CD1c-positive myeloid dendritic cell (primary cell): Measurements from ENCODE around the gene SYT9.

ENCODE experiments used
- DNase-seq: peaks from one replicate; pipeline ENCODE4 v3.0.0-alpha.2; 2016; ENCODE audit errors: extremely low spot score

SYT9 gene

GRCh38 chr11:7423946-7424345 is 172.2 kb downstream of the SYT9 start:
- DNase-seq: no peak

DNA sequence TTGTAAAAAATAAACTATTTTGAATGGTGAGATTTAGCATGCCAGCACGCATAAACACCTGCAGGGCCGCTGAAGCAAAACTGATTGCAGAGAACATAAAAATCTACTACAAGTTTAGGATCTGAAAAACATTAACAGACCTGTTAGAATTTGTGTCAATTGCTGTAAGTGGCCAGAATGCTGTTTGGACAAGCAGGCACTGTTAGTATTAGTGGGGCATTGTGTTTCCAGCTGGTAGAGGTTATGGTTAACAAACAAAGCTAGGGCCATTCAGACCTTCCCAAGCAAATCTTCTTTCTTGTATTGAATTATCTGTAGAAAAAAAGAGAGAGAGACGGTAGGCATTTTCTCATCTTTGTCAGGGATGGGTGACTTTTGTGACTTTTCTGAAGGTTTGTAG is 176.0 kb downstream of the SYT9 start:
- no peak for DNase-seq

DNA sequence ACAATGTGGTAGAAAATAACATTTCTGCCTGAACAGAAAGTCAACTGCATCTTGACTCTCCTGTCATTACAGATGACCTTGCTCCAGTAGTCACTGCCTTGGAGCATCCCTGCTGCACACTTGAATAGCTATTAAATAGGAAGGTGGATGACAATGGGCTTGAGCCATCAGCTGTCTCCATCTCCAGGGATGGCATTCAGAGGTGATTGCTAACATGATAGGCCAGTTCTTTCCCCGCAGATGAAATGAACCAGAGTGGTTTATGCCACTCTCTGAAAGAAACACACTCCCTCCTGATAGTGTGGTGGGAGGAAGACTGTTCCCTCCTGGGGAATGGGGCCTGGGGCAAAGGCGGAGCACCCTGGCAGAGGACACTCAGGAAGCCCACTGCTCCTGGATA is 176.5 kb downstream of the SYT9 start:
- no peak for DNase-seq

DNA sequence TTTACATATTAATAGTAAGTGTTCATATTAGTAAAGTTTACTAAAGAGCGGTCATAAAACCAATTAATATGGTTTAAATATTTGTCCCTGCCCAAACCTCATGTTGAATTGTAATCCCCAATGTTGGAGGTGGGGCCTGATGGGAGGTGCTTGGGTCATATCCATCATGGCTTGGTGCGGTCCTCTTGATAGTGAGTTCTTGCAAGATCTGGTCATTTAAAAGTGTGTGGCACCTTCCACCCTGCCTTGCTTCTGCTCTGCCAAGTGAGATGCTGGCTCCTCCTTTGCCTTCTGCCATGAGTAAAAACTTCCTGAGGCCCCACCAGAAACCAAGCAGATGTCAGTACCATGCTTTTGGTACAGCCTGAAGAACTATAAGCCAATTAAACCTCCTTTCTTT is 178.8 kb downstream of the SYT9 start:
- DNase-seq: no peak

GRCh38 chr11:7435176-7435575 is 183.5 kb downstream of the SYT9 start:
- no peak for DNase-seq

GRCh38 chr11:7436146-7436545 is 184.4 kb downstream of the SYT9 start:
- no peak for DNase-seq

DNA sequence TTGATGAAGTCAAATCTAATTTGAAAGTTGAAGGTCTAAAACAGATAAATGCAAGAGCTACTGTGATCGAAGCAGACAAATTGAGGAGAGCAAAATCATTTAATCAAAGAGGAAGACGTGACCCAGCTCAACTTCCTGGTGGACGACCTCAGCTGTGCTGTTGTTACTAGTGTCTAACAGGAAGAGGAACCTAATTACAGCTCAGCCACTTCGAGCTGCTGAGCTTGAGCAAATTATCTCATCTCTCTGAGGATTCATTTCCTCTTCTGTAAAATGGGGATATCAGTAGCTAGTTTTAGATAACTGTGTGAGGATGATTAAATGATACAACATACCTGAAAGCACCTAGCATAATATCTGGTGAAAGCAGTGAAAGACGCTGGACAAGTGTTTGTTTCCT is 185.0 kb downstream of the SYT9 start:
- DNase-seq: peak; percentile 70

GRCh38 chr11:7437696-7438095 is 186.0 kb downstream of the SYT9 start:
- no peak for DNase-seq

DNA sequence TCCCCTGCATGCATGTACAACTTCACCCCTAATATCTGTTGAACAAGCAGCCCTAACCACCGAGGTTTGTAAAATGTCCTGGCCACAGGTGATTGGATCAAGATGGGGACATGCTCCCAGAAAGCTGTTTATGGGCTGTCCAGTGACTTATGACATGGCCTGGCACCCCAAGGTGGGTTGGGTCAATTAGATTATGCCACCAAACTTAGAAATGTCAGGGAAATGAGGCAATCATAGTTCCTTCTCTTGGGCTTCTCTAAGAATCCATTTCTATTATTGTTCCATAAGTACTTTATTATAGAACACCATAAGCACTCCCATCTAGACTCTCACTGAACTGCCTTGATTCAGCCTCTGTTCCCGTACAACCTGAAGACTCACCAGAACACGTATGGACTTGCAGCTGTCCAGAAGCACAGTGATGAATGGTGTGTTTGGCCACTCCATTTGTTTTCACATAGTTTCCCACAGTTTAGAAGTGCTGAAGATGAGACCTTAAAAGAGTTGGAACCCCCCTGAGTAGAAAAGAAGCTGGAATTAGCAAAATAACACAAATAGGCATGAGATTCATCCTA is 188.1 kb downstream of the SYT9 start:
- DNase-seq: peak; percentile 3

- peak; percentile 72 for DNase-seq
Observed at GRCh38 chr11:7442588-7443215, 191.0 kb downstream of the SYT9 start.

DNA sequence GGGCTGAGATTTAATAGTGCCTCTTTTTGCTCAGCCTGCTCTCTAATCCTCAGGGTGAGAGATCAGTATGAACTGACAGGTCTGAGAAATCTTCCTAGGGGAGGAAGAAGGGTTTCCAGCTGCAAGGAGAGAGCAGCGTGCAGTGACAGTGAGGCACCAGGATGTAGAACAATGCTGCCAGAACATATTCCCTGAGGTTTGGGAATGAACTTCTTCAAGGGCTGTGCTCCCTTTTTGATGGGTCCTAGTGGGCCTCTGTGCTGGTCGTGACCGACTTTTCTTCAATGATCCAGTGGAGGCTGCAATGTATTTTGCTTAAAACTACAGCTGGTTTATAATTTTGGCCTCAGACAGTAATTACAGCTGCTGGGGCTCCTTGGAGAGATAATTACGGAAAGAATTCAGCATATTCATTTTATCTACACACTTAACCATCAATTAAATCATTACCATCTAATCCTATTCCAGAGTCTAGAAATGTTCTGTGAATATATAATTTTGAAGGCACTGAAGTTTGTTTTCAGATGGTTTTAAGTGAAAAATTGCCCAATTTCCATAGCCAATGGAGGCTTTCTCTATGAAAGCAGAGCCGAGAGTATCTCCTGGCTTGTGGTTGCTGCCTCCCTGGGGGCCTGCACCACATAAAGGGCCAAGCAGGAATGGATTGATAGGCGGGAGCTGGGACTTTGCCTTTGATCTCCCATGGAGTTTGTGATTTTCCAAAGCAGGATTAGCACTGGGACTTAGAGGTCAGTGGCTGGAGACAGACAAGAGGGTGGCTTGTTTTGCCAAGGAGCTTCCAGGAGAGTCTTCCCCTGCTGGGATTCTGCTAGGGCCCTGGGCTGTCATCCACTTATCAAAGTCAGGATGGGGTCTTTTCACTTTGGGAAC is 192.6 kb downstream of the SYT9 start:
- no peak for DNase-seq

DNA sequence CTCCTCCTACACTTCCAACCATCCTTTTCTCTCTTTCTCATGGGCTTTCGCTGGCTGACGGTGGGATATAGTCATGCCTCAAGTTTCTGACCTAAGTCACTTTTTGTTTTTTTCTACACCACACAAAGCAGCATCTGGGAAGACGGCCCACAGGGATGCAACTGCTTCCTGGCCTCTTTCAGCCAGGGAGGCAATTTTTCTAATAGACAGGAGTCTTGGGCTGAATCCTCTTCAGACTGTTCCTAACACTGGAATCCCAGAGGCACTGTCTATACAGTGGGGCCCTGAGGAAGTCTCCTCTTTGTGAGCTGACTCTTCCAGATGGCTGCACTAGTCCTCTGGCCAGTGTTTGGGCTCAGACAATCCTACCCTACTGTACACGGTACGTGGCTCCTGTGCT is 193.9 kb downstream of the SYT9 start:
- DNase-seq: no peak

GRCh38 chr11:7448201-7448600 is 196.5 kb downstream of the SYT9 start:
- DNase-seq: no peak

- peak; percentile 23 for DNase-seq
Observed at GRCh38 chr11:7449211-7449840, 197.6 kb downstream of the SYT9 start.

- DNase-seq: no peak
Observed at GRCh38 chr11:7449841-7450214, 198.1 kb downstream of the SYT9 start.

DNA sequence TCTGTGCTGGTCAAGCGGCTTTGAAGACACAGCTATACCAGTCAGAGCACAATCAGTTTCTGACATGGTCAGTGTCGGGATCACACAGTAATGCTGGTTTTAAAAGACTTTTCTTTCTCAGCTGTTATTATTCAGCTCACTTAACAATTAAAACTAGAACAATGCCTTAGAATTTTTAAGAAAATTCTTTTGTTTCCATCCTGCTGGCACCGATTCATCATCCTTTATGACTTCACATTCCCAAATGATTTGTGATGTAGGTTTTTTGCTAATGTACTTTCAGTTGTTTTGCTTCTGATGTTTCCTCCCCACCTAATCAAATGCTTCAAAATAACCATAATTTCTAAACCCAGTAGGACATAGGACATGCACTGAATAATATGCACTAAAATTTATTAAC is 199.1 kb downstream of the SYT9 start:
- no peak for DNase-seq

DNA sequence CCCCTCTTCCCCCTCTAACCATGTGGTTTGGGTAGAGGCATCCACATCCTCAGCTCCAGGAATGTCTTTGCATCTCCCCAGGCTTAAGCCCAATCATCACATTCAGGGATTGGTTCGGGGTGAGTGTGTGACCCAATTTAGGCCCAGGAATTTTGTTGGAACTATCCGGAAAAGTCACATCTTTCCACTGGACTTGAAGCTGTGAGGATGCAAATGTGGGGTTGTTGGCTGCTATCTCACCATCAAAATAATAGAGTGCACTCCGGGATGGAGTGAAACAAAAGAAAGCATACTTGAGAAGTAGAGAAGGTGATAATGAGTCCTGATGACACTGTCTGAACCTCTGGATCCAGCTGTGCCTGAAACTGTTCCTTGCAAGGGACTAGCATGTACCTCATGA is 199.8 kb downstream of the SYT9 start:
- DNase-seq: no peak

DNA sequence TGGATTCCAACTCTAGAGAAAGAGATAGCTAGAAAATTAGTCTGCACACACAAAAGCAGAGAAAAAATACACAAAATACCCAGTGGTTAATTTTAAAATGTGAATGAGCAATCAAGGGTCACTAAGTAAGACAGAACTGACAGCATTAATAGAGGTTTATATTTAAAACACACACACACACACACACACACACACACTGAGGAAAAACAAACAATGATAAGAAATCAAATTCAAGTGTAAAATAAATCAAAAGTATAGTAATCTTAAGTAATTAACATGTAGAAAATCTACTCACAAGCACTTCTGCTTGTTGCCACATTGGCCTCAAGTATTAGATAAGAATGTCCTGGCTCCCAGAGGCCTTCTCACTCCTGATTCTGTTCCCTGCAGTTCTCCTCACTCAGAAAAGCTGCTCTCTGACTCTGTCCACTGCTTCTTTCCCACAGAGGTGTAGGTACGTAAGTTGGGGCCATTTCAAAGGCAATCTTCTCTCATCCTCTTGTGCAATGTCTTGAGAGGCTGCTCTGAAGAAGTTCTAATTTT is 200.3 kb downstream of the SYT9 start:
- DNase-seq: no peak

DNA sequence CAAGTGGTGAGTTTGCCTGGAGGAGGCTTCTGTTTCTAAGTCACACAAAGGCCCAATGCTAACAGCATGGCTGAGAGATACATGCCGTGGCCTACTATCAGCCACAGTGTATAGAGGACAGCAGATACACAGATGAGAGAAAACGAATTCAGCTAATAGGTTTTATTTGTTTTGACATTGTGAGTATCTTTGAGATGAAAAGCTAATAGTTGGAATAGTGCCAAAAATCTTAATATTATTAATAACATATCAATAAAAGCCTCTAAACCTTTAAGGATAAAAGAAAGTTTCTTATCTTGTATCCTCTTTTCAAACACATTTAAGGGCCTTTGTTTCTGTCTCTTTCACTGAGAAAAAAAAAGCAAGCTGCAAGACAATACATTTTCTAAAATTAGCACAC is 203.2 kb downstream of the SYT9 start:
- no peak for DNase-seq

- DNase-seq: no peak
Observed at GRCh38 chr11:7457211-7457610, 205.5 kb downstream of the SYT9 start.

DNA sequence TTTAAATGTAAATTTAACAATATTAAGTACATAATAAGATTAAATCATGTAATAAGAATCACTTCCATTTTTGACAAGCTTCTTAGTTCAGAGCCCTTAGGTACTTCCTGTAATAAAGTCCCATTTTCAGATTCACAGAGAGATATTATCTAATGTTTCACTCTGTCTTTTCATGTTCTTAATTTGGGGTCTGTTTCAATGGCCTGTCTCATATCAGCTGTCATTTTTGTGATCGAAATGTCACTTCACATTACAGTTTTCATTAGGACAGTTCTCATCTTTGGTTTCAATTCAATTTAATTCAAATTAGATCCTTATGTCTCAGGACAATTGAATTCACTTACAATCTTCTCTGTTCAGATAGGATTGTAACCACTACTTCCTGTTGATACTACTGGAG is 211.0 kb downstream of the SYT9 start:
- no peak for DNase-seq

DNA sequence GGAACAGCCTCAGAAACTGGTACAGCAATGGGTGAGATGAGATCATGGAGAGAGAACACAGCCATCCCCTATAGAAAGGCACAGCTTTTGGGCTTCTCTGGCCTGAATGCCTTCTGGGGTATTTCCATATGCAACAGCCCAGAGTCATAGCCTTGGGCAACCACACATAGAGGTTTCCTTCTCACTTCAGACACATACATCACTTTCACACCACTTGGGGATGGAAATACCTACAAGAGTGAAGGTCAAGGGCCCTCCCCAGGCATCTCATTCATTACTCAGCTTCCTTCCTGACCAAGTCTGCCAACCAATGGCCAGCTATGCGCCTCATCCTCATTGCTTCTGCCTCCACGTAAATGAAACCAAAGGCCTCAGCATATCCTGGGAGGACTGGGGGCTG is 215.9 kb downstream of the SYT9 start:
- no peak for DNase-seq
